GM12875 (cell line): ENCODE measurements around the gene ATG16L1.

Experiments
- H3K4me3 ChIP-seq: one replicate; pipeline ENCODE4 v1.5.1; 2011; ENCODE audit warnings: low read depth, low read length, control low read depth
- CTCF ChIP-seq: IDR thresholded peaks from 2 replicates; pipeline ENCODE4 v1.5.1; 2011; ENCODE audit warnings: low read depth, mild to moderate bottlenecking, control low read depth, inconsistent platforms, low read length, moderate library complexity, borderline replicate concordance; ENCODE audit not compliant: insufficient read depth

The ATG16L1 gene

GRCh38 chr2:233317196-233317943 is 65.9 kb downstream of the ATG16L1 start:
- no peak overlapping the region for H3K4me3 ChIP-seq
- no peak for TF ChIP-seq CTCF

GRCh38 chr2:233319256-233319655 is 67.8 kb downstream of the ATG16L1 start:
- no peak overlapping the region for H3K4me3 ChIP-seq
- no peak for TF ChIP-seq CTCF

- no peak for TF ChIP-seq CTCF
- no peak overlapping the region for H3K4me3 ChIP-seq
Measured at GRCh38 chr2:233320470-233320869, 69.0 kb downstream of the ATG16L1 start.

- TF ChIP-seq CTCF: no peak
- no peak overlapping the region for H3K4me3 ChIP-seq
Measured at GRCh38 chr2:233321166-233321565, 69.7 kb downstream of the ATG16L1 start.

GRCh38 chr2:233323851-233324250 is 72.4 kb downstream of the ATG16L1 start:
- TF ChIP-seq CTCF: no peak
- no peak overlapping the region for H3K4me3 ChIP-seq

GRCh38 chr2:233325256-233325655 is 73.8 kb downstream of the ATG16L1 start:
- no peak for TF ChIP-seq CTCF

GRCh38 chr2:233325814-233326213 is 74.3 kb downstream of the ATG16L1 start:
- no peak overlapping the region for H3K4me3 ChIP-seq
- no peak for TF ChIP-seq CTCF

More at GRCh38 chr2:233325256-233325655, 73.8 kb downstream of the ATG16L1 start:
- H3K4me3 ChIP-seq: no peak overlapping the region
